Brain microvascular endothelial cell (primary cell): ENCODE results near the gene ETS1.

Source experiments
- DNase-seq: peaks from one replicate; pipeline ENCODE4 v3.0.0-alpha.2; 2020
- H3K27ac ChIP-seq: fragments of 250-450 bp; sonication (Bioruptor Pico); 2 replicates; pipeline ENCODE4 v1.5.1; 2020; ENCODE audit warnings: mild to moderate bottlenecking, moderate library complexity
- H3K27me3 ChIP-seq: fragments of 250-450 bp; sonication (Bioruptor Pico); replicated peaks from 2 replicates; pipeline ENCODE4 v1.5.1; 2020; ENCODE audit warnings: mild to moderate bottlenecking
- H3K36me3 ChIP-seq: fragments of 250-450 bp; sonication (Bioruptor Pico); replicated peaks from 2 replicates; pipeline ENCODE4 v1.5.1; 2020; ENCODE audit warnings: mild to moderate bottlenecking
- H3K4me3 ChIP-seq: 2 replicates; pipeline ENCODE4 v1.5.1; 2011; ENCODE audit warnings: low read depth, mild to moderate bottlenecking, control low read depth, low read length, moderate library complexity
- in situ Hi-C: cut with HindIII; loops from 2 replicates; pipeline ENCODE4 v1.10.0; 2017; ENCODE audit warnings: low sequenced_read_pairs, low pct_ligation_motif_present
- TF ChIP-seq, protein P1 (sequence below): IDR thresholded peaks from 2 replicates; pipeline ENCODE4 v1.5.1; 2011; ENCODE audit warnings: low read depth, mild to moderate bottlenecking, moderate library complexity, low read length, control low read depth, inconsistent platforms; ENCODE audit errors: missing control alignments

The ETS1 gene

DNA sequence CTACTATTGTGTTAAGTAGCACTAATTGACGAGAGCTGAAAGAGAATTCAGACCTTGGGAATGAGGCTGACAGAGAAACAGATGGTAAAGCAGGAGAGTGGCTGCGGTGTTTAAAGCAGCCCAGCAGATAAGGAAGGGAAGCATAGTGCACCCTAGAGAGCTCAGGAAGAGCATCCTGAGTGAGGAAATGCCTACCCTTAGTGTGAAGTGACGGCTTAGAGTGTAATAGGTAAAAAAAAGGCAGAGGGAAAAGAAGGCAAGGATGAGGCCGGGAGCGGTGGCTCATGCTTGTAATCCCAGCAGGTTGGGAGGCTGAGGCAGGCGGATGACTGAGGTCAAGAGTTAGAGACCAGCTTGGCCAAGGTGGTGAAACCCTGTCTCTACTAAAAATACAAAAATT, 22.4 kb upstream of the ETS1 start:
- no peak for DNase-seq
- H3K27me3 ChIP-seq, result no peaks in the 10 kb centered on the region
- in situ Hi-C loops, result no loop called here
- no peak overlapping the region for H3K27ac ChIP-seq
- TF ChIP-seq, protein P1, sequence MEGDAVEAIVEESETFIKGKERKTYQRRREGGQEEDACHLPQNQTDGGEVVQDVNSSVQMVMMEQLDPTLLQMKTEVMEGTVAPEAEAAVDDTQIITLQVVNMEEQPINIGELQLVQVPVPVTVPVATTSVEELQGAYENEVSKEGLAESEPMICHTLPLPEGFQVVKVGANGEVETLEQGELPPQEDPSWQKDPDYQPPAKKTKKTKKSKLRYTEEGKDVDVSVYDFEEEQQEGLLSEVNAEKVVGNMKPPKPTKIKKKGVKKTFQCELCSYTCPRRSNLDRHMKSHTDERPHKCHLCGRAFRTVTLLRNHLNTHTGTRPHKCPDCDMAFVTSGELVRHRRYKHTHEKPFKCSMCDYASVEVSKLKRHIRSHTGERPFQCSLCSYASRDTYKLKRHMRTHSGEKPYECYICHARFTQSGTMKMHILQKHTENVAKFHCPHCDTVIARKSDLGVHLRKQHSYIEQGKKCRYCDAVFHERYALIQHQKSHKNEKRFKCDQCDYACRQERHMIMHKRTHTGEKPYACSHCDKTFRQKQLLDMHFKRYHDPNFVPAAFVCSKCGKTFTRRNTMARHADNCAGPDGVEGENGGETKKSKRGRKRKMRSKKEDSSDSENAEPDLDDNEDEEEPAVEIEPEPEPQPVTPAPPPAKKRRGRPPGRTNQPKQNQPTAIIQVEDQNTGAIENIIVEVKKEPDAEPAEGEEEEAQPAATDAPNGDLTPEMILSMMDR, result no peak
- H3K36me3 ChIP-seq, result no peaks in the 10 kb centered on the region
- no peak overlapping the region for H3K4me3 ChIP-seq

GRCh38 chr11:128608746-128609407, 21.5 kb upstream of the ETS1 start:
- no peaks in the 10 kb centered on the region for H3K27me3 ChIP-seq
- H3K4me3 ChIP-seq, result no peak overlapping the region
- in situ Hi-C loops, result no loop called here
- H3K27ac ChIP-seq, result no peak overlapping the region
- no peaks in the 10 kb centered on the region for H3K36me3 ChIP-seq
- DNase-seq, result no peak
- TF ChIP-seq, protein P1, result no peak

DNA sequence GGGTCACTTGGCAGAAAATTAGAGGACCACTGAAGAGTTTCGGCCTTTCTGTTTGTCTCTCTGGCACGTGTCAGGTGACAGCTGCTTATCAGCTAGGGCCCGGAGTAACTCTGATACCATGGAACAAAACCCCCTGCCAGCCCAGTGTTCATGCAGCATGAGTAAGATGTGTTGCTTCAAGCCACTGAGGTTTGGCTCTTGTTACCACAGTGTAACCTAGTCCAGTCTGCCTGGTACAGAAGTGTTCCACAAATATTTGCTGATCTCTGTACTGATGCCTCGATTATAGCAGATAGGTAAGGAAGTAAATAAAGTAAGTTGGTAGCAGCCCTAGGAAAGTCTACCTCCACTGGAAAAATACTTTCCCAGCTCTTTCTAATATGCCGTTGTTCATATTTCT, 20.5 kb upstream of the ETS1 start:
- Histone ChIP-seq H3K27ac (no peak overlapping the region), H3K36me3 (no peaks in the 10 kb centered on the region), H3K4me3 (no peak overlapping the region), H3K27me3 (no peaks in the 10 kb centered on the region)
- in situ Hi-C loops, result no loop called here
- TF ChIP-seq, protein P1, result no peak
- DNase-seq, result no peak

DNA sequence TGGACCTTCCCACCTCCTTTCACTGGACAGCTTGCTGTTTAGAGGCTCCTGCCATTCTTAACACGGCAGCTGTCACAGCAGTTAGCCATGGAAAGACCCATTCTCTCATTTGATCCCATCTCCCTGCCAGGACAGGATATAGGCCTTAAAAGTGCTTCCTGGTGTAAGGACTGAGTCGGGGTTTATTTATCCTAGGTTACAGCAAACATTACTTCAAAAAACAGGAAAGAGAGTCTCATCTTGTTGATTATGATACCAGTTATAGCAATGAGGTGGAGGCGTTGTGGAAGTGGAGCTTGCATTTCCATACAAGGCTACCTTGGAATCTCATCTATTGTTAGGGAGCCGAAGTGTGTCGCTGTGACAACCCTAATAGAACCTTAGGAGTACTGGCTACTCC, 17.4 kb upstream of the ETS1 start:
- Histone ChIP-seq H3K36me3 (no peaks in the 10 kb centered on the region), H3K27me3 (no peaks in the 10 kb centered on the region), H3K4me3 (no peak overlapping the region), H3K27ac (no peak overlapping the region)
- DNase-seq, result no peak
- TF ChIP-seq, protein P1, result no peak
- in situ Hi-C loops, result no loop called here

DNA sequence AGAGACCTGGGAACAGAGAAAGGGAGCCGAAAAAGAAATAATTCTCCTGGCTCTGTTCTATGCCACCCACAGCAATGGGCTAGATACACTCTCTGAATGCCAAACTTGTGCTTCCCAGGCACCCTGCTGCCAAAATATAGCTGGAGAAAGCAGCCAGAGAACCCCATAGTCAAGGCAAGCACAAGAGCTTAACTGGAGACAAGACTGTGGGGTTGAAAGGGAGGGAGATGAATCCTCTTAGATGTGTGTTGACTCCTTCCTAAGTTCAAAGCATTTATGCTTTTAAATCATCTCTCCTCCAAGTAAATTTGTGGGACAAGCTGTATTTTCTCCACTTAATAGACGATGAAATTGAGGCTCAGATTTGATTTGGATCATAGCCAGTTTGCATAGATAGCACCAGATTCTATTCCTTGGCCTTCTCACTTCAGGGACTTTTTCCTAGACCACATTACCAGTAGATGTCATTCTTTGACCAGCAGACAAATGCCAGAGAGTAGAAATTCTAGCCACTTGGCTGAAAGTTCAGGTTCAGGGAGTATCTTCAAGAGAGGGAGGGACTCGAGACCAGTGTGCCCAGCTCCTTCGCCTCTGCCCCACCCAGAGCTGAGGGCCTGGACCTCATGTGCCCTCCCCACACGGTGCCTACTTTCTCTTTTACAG, 16.5 kb upstream of the ETS1 start:
- Histone ChIP-seq H3K27me3 (no peaks in the 10 kb centered on the region), H3K36me3 (no peaks in the 10 kb centered on the region), H3K4me3 (no peak overlapping the region), H3K27ac (no peak overlapping the region)
- in situ Hi-C loops, result no loop called here
- DNase-seq, result no peak
- TF ChIP-seq, protein P1, result no peak
